Adrenal gland (tissue), 5 donors: ENCODE results near the gene GLRA3.

Experiments used
- CTCF ChIP-seq, 6 experiments: fragments of 450-650 bp in 4 of 6; fragments of 200-600 bp in 2 of 6; sonication (generic) in 1 of 6; IDR thresholded peaks; 1 replicate in 5 of 6; 2 replicates in 1 of 6; pipeline versions ENCODE4 v1.5.1 to v1.8.0; 2016 to 2021; ENCODE audit warnings: antibody characterized with exemption in 6 of 6, mild to moderate bottlenecking in 2 of 6, moderate library complexity in 1 of 6
- POLR2A ChIP-seq, 2 donors: fragments of 450-650 bp; IDR thresholded peaks; one replicate each; pipeline ENCODE4 v1.6.1; 2017; ENCODE audit warnings: antibody characterized with exemption in 2 of 2, mild to moderate bottlenecking in 2 of 2, moderate library complexity in 1 of 2
- donor health status: DM: no; HTN: no; CAD: no.

- no peak for TF ChIP-seq CTCF (IDR thresholded peaks at IDR 0.05)
- no peak for TF ChIP-seq POLR2A (IDR thresholded peaks at IDR 0.05)
Measured at GRCh38 chr4:174734181-174734580, 94.9 kb downstream of the GLRA3 start.
